Right atrium auricular region (tissue), 2 donors: ENCODE data around the gene TAF5L. TPM values are rescaled to one million over a fixed set of nuclear protein-coding genes. Genes with fewer than 3 reads are reported as not detected.

Experiments
- DNase-seq: peaks from one replicate; pipeline ENCODE4 v3.0.0-alpha.2; 2019; ENCODE audit warnings: low spot score
- H3K27ac ChIP-seq, 2 donors: fragments of 200-600 bp; sonication (generic); 1 replicate in 1 of 2; 2 replicates in 1 of 2; pipeline ENCODE4 v1.5.1; 2016 to 2019
- H3K27me3 ChIP-seq, 2 donors: fragments of 200-600 bp; sonication (generic); one replicate each; pipeline versions ENCODE4 v1.5.1 to v1.6.0; 2017 to 2019
- H3K36me3 ChIP-seq: fragments of 200-600 bp; sonication (generic); one replicate; pipeline ENCODE4 v1.5.1; 2016
- H3K4me1 ChIP-seq, 2 donors: fragments of 200-600 bp; sonication (generic); one replicate each; pipeline versions ENCODE4 v1.5.1 to v1.6.0; 2017 to 2019
- H3K4me3 ChIP-seq, 2 donors: fragments of 200-600 bp; sonication (generic); 1 replicate in 1 of 2; 2 replicates in 1 of 2; pipeline ENCODE4 v1.5.1; 2017 to 2019; ENCODE audit warnings: mild to moderate bottlenecking in 1 of 2, moderate library complexity in 1 of 2
- H3K9me3 ChIP-seq, 2 donors: fragments of 200-600 bp; sonication (generic); one replicate each; pipeline ENCODE4 v1.5.1; 2019
- total RNA-seq, 2 donors: library from RNA; depleted of rRNA; stranded (reverse); fragments of >200 nt; gene quantifications; one replicate each; pipeline ENCODE4 v1.1.0, GENCODE V29; 2016
- TF ChIP-seq, protein P1 (sequence below), 2 donors: fragments of 200-600 bp; sonication (generic); IDR thresholded peaks; one replicate each; pipeline ENCODE4 v1.5.1; 2019; ENCODE audit warnings: antibody characterized with exemption in 2 of 2

The TAF5L gene
- total RNA-seq, 2 donors from 2014 or later, result 8.6 to 12.7 TPM

DNA sequence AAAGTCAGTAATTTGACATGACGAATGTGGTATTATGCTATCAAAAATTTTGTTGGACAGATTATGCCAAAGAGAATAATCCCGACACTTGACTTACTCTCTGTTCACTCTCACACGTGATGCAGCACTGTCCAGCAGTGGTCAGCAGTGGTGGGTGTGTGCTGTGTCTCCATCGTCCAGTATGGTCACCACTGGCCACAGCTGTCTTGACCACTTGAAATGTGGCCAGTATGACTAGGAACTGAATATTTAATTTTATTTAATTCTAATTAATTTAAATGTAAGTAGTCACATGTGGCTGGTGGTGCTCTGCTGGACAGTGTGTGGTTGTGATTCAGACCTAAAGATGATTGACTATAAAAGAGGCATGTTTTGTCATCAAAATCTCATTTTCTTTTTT, 24.1 kb upstream of the TAF5L start:
- no peak overlapping the region for H3K4me3 ChIP-seq
- H3K36me3 ChIP-seq, result peaks cover 71% of the 10 kb centered on the region
- no peak overlapping the region for H3K27ac ChIP-seq
- H3K9me3 ChIP-seq, result no peaks in the 10 kb centered on the region
- TF ChIP-seq, protein P1, sequence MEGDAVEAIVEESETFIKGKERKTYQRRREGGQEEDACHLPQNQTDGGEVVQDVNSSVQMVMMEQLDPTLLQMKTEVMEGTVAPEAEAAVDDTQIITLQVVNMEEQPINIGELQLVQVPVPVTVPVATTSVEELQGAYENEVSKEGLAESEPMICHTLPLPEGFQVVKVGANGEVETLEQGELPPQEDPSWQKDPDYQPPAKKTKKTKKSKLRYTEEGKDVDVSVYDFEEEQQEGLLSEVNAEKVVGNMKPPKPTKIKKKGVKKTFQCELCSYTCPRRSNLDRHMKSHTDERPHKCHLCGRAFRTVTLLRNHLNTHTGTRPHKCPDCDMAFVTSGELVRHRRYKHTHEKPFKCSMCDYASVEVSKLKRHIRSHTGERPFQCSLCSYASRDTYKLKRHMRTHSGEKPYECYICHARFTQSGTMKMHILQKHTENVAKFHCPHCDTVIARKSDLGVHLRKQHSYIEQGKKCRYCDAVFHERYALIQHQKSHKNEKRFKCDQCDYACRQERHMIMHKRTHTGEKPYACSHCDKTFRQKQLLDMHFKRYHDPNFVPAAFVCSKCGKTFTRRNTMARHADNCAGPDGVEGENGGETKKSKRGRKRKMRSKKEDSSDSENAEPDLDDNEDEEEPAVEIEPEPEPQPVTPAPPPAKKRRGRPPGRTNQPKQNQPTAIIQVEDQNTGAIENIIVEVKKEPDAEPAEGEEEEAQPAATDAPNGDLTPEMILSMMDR (IDR thresholded peaks at IDR 0.05), result no peak
- DNase-seq, result no peak
- no peaks in the 10 kb centered on the region for H3K27me3 ChIP-seq
- H3K4me1 ChIP-seq, result no peaks in the 10 kb centered on the region

DNA sequence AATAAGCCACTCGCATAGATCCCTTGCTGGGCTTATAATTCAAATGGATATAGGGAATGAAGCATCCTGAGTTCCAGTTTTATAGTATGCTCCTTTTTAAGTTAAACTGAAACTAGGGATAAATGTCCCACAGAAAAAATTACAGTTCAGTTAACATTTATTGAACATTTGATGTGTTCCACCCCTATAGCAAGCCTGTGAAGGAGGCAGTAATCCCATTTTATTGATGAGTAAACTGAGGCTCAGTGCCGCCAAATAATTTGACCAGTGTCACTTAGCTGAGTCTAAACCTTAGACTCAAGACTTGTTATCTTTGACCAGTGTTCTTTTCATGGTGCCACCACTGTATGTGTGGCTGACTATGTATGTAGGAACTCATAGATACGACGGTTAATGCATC, 22.5 kb upstream of the TAF5L start:
- no peaks in the 10 kb centered on the region for H3K4me1 ChIP-seq
- H3K4me3 ChIP-seq, result no peak overlapping the region
- H3K36me3 ChIP-seq, result peaks cover 73% of the 10 kb centered on the region
- H3K27me3 ChIP-seq, result no peaks in the 10 kb centered on the region
- TF ChIP-seq, protein P1 (IDR thresholded peaks at IDR 0.05), result no peak
- no peak overlapping the region for H3K27ac ChIP-seq
- no peaks in the 10 kb centered on the region for H3K9me3 ChIP-seq
- no peak for DNase-seq

DNA sequence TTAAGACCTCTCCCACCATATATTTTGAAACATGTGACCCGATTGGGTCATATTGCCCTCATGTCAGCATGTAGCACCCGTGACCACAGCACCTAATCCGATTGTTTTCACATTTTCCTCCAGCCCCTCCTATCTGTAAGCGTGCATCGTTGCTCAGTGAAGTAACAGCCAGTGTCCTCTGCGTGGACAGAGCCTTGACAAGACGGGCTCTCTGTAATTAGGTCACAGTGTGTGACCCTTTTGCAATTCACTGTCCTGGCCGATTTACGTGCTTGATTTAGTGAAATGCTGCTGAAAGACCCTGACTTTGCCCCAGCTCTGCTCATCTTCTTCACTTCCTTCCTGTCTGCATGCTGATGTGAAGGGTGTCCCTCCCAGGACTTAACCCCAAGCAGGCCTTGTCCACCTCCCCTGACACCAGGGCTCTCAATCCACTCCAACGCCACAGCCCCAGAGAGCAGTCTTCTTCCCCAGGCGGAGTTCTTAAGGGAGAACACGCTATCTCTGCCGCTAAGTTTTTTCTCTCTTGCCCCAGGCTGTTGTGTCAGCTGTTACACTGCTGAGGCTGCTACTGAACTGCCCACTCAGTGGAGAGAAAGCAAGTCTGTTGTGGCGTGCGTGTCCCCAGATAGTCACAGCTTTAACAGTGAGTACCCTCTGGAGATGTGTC, 19.5 kb upstream of the TAF5L start:
- Histone ChIP-seq H3K4me3 (no peak overlapping the region), H3K36me3 (peaks cover 51% of the 10 kb centered on the region)
- TF ChIP-seq, protein P1 (IDR thresholded peaks at IDR 0.05), result no peak

DNA sequence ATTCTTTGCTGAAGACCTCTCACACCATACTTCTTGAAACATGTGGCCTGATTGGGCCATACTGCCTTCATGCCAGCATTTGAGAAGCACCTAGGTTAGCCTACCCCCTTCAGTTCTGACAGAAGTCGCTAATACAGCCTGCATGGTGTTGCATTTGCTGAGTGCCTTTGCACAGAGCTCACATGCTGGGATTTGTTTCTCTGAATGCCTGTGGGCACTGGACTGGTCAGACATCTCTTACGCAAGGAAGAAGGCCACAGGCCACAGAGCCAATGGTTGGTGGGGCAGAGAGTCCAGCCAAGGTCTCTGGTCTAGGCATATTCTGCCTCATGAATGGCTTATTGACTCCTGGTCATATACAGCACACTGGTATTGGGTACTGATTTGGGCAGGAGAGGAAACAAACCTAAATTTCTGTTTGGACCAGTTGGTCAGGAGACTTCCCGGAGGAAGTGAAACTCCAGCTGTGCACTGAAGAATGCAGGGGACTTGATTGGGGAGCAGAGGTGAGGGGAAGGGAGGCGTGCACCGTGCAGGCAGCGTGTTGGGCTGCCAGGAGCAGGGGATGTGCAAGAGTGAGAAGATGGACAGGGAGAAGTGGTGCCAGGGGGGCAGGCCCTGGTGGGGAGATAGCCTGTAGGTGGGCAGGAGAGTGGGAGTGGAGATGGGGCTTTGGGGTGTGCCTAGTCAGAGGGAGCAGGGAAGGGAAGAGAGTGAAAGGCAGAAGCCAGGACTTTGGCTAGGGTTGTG, 18.2 kb upstream of the TAF5L start:
- Histone ChIP-seq H3K36me3 (peaks cover 49% of the 10 kb centered on the region), H3K9me3 (no peaks in the 10 kb centered on the region), H3K4me1 (peaks cover 0 to 12% of the 10 kb centered on the region in 2 donors), H3K27ac (no peak overlapping the region), H3K27me3 (no peaks in the 10 kb centered on the region), H3K4me3 (no peak overlapping the region)
- no peak for DNase-seq
- TF ChIP-seq, protein P1 (IDR thresholded peaks at IDR 0.05), result no peak

More for the DNA sequence above, 19.5 kb upstream of the TAF5L start:
- DNase-seq, result no peak
- Histone ChIP-seq H3K27me3 (no peaks in the 10 kb centered on the region), H3K4me1 (peaks cover 0 to 12% of the 10 kb centered on the region in 2 donors), H3K9me3 (no peaks in the 10 kb centered on the region), H3K27ac (no peak overlapping the region)

DNA sequence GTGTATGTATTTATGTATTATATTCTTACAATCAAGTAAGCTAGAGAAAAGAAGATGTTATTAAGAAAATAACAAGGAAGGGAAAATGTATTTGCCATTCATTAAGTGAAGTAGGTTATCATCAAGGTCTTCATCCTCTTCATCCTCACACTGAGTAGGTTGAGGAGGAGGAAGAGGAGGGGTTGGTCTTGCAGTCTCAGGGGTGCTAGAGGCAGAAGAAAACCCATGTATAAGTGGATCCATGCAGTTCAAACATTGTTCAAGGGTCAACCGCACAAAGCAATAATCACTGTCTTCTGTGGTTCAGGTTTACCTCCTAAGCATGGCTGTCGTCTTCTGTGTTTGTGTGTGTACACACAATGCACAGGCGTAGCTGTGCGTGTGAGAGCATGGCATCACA, 17.0 kb upstream of the TAF5L start:
- no peaks in the 10 kb centered on the region for H3K27me3 ChIP-seq
- no peak overlapping the region for H3K27ac ChIP-seq
- TF ChIP-seq, protein P1 (IDR thresholded peaks at IDR 0.05), result no peak
- DNase-seq, result no peak
- peaks cover 38% of the 10 kb centered on the region for H3K36me3 ChIP-seq
- H3K4me3 ChIP-seq, result no peak overlapping the region
- peaks cover 0 to 12% of the 10 kb centered on the region in 2 donors for H3K4me1 ChIP-seq
- H3K9me3 ChIP-seq, result no peaks in the 10 kb centered on the region
